Bone marrow (tissue), 2 donors: ENCODE measurements around the gene DCDC2B.
"Not testable (repeated sequence)": the region's sequence is repeated elsewhere in the genome, so short reads cannot be mapped to it uniquely, and the experiment has no call there.

ENCODE experiments used
- DNase-seq, 2 donors: peaks; one replicate each; lab custom pipeline; 2025; lab: John Stamatoyannopoulos, UW

Gene DCDC2B

GRCh38 chr1:32208891-32209328 lies at the start of gene DCDC2B:
DCDC2B (plus strand) TSS chr1:32209089; CDS start chr1:32209094, 5 bp downstream.
- DNase-seq: no peak

- DNase-seq: no peak
These were observed 49.7 kb upstream of the DCDC2B start for GRCh38 chr1:32159189-32159588.

DNA sequence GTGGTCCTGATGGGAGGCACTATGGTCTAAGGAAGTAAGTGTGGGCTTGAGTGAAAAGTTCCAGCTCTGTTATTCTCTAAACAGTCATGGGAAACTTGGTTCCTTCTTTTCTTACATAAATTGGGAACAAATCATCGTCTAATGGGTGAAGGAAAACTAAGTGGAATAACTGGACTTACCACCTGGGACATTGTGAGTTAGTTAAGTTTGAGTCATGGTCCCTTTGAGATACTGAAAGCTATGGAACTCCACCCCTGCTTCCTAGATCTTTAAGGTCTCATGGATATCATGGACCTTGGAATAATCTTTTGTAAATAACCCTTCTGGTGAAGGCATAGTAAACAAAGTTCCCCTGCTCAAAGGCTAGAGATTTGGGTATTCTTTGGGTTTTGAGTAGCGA lies 45.5 kb upstream of the DCDC2B start:
- no peak for DNase-seq

DNA sequence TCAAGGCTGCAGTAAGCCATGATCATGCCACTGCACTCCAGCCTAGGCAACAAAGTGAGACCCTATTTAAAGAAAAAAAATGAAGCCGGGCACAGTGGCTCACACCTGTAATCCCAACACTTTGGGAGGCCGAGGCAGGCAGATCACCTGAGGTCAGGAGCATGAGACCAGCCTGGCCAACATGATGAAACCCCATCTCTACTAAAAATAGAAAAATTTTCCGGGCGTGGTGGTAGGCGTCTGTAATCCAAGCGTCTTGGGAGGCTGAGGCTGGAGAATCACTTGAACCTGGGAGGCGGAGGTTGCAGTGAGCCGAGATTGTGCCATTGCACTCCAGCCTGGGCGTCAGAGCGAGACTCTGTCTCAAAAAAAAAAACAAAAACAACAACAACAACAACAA lies 43.3 kb upstream of the DCDC2B start:
- DNase-seq: not testable (repeated sequence)

DNA sequence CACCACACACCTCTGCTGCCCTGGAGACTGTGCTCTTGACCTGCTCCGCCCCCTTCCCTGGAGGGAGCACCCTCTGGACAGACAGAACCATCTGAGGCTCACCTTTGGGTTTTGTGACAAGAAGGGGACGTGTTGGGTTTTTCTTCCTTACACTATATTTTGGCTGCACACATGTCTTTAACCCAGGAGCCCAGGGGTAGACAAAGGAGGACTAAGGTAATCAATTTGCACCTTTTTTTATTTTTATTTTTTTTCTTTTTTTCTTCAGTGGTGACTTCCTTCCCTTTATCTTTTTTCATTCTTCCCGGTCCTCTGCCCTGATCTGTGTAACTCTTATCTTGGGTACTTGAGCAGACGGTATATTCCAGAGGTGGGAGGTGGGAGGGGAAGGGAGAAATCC lies 37.9 kb upstream of the DCDC2B start:
- DNase-seq: no peak

DNA sequence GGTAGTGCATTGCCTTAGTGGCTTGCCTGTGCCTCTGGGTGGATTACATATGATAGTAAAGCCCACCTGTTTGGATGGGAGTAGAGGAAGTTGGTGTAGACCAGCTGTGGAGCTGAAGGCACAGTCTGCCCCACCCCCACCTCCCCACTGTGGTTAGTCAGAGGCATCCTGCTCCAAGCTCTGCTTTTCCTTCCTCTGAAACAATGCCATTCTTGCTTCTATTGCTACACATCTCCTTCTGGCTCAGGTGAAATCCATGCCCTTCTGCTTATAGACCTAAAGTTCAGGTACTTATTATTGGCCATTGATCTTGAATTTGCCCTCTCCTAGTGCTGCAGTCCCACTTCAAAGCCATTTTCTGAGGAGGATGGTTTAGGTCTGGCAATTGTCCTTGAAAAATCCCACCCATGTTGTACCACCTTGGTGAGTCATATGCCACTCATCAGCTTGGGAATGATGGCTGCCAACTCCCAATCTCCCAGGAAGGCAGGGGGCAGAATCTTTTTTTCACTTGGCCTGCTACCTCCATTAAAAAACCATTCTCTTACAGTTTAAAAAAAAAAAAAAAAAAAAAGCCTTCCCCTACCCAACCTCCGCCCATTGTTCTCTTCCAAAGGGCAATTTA lies 36.2 kb upstream of the DCDC2B start:
- peak in 1 of 2 donors; percentile 27 for DNase-seq

DNA sequence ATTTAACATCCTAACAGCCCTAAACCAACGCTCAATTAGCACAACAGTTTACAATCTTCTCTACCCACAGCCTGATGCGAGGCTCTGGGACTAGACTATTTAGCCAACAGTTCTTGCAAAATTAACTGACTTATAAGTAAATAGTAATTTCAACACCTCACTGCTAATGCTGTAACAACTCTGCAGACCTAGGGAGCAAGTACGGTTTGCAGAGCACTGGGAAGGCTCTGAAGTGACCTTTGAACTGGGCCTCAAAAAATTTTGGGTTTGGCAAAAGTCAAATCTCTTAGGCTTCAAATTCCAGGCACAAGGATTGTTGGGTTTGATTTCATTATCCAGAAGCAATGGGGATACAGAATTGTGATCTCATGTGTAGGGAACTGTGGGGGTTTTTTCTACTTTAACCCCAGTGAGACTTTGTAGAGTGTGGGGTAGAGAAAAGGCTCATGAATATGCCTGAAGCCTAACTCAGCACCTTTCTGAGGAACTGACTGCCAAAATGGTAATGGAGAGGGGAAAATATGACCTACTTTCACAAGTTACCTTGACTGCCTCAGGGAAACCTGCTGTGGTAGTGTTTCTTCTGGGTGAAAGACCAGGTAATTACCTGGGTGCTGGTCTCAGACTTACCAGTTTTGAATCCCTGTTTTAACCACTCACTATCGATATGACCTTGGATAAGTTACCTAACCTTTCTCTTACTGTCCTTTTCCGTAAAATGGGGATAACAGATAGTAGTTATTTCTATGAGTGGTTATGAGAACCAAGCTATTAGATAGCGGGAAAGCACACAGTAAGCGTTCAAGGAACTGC lies 30.3 kb upstream of the DCDC2B start:
- DNase-seq: no peak

GRCh38 chr1:32179193-32179442 lies 29.8 kb upstream of the DCDC2B start:
- no peak for DNase-seq

DNA sequence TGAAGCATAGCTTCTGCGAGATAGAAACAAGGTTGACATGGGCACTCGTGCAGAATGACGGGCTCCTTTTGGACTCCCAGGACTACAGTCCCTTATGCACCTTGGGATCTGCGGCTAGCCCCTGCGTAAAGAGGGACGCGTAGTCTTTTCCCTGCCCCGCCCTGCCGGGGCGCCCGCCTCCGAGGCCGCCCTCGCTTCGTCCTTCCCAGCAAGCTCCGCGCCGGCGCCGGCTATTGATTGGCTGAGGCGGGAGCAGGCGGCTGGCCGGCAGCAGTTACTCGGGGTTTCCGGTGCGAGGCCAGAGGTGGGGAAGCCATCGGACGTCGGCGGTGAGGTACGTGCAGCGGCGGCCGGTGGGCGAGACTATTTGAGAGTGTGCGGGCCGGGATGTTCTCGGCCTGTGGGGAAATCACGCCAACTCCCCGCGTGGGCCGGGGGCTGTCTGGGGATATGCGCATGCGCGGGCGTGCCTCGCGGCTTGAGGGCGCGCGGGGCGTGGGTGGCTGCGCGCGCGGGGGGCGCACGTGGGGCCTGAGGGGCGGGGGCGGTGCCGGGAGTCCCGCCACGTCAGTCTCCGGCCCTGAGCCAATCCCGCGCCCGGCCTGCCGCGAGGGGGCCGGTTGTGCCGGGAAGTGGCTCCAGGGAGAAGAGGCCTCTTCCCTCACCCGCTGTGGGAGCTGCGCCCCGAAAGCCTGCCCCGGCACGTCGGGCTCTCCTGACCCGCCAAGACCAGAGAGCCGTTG lies 29.3 kb upstream of the DCDC2B start, which contains the start of gene TXLNA:
TSS of gene TXLNA (plus strand) at position 233 of the 743 bp plus-strand sequence. CDS start 671 bp downstream, outside the sequence.
- DNase-seq: peak; percentile 77 to 99

- peak in 1 of 2 donors; percentile 52 for DNase-seq
These were observed 28.5 kb upstream of the DCDC2B start for GRCh38 chr1:32180186-32181060.

- no peak for DNase-seq
These were observed 27.8 kb upstream of the DCDC2B start for GRCh38 chr1:32181065-32181464.

- no peak for DNase-seq
These were observed 27.3 kb upstream of the DCDC2B start for GRCh38 chr1:32181563-32181962.

- no peak for DNase-seq
These were observed 26.8 kb upstream of the DCDC2B start for GRCh38 chr1:32182060-32182459.

DNA sequence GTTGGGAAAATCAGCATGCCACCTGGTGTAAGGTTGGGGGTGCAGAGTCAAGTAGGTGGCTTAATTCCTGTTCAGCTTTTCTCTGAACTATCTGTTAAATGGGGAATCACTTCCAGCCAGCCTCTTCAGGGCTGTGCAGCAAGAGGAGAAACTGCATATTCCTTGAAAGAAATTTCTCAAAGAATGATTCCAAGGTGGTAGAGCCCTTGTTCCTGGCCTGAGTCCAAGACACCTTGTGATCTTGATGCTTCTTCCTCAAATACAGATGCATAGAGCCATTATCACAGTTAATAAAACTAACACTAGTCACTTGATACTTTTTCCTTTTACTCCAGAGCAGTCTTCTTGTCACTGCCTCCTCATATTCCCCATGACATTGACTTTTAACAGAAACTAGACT lies 24.2 kb upstream of the DCDC2B start:
- DNase-seq: no peak

DNA sequence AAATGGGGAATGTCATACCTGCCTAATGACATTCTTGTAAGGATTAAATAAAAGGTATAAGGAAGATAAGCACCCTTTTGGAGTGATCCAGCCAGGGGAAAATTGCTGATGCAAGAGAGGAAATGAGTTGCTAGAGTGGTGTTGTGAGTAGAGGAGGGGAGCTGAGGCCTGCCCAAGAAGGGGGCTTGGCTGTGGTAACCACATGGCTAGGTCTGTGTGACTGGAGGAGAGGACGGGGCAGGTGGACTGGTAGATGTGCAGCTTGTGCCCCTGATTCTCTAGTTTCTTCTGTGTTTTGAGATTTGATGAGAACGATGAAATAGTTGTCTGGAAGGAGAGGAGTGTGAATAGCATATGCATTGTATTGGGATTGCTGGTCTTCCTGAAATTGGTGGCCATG lies 22.8 kb upstream of the DCDC2B start:
- no peak for DNase-seq

- DNase-seq: no peak
These were observed 22.4 kb upstream of the DCDC2B start for GRCh38 chr1:32186491-32186890.

DNA sequence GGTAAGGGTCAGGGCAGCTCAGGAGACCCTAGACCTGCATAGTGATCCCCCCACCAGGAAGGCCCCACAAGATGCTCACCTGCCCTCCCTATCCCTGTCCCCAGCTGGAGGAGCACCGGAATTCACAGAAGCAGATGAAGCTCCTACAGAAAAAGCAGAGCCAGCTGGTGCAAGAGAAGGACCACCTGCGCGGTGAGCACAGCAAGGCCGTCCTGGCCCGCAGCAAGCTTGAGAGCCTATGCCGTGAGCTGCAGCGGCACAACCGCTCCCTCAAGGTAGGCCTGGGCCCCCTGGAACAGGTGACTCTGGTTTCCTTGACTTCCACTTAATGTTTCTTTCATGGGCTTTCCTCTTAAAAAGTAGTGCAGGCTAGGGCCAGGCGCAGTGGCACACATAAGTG lies 21.0 kb upstream of the DCDC2B start:
- DNase-seq: no peak

GRCh38 chr1:32192220-32192948 lies 16.5 kb upstream of the DCDC2B start:
- DNase-seq: no peak

DNA sequence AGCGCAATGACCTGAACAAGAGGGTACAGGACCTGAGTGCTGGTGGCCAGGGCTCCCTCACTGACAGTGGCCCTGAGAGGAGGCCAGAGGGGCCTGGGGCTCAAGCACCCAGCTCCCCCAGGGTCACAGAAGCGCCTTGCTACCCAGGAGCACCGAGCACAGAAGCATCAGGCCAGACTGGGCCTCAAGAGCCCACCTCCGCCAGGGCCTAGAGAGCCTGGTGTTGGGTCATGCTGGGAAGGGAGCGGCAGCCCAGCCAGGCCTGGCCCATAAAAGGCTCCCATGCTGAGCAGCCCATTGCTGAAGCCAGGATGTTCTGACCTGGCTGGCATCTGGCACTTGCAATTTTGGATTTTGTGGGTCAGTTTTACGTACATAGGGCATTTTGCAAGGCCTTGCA lies 13.9 kb upstream of the DCDC2B start:
- no peak for DNase-seq

DNA sequence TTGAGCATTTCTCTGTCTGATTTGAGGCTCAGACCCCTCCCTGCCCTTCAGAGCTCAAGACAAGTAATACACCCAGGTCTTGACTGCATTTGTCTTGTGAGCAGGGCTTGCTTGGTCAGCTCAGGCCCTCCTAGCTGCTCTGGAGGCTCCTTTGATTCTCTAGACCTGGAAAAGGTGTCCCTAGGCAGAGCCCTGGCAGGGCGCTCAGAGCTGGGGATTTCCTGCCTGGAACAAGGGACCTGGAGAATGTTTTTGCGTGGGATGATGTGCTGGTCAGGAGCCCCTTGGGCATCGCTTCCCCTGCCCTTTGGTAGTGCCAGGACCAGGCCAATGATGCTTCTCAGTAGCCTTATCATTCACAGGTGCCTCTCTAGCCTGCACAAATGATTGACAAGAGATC lies 13.4 kb upstream of the DCDC2B start:
- DNase-seq: no peak
